Stomach (tissue), 4 donors: ENCODE data around the gene ARRDC4.

Experiments used
- POLR2AphosphoS5 ChIP-seq, 3 donors: sonication (generic); formaldehyde crosslinking; IDR thresholded peaks; one replicate each; pipeline ENCODE4 v1.6.1; 2016; ENCODE audit warnings: antibody characterized with exemption in 3 of 3
- TF ChIP-seq, protein P1 (sequence below), 7 experiments: fragments of 450-650 bp in 4 of 7; fragments of 200-600 bp in 3 of 7; sonication (generic) in 3 of 7; IDR thresholded peaks; one replicate each; pipeline ENCODE4 v1.5.1; 2016 to 2019; ENCODE audit warnings: antibody characterized with exemption in 7 of 7, control low read depth in 2 of 7, mild to moderate bottlenecking in 1 of 7

DNA sequence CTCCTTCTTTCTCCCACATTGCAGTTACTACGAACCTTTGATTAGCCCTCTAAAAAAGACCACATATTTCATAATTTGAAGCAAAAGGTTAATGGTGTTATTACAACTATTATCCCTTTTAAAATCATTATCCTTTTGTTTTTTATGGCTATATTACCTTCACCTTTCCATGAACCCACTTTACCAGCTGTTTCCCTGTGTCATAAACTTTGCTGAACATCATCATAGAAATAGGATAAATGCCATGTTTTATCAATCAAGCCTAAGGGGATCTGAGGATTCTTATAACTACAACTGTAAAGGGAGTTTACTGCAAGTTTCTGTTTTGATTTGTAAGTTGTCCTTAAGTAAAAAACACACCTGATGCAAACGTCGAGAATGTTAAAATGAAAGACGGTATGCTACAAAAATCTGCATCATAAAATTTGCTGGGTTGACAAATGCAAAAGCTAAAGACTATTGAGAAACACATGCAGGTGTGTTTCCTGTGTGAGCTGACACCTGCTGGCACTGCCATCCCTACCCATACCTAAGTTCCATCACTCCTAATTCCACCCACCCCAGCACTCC is 39.1 kb upstream of the ARRDC4 start:
- TF ChIP-seq, protein P1, sequence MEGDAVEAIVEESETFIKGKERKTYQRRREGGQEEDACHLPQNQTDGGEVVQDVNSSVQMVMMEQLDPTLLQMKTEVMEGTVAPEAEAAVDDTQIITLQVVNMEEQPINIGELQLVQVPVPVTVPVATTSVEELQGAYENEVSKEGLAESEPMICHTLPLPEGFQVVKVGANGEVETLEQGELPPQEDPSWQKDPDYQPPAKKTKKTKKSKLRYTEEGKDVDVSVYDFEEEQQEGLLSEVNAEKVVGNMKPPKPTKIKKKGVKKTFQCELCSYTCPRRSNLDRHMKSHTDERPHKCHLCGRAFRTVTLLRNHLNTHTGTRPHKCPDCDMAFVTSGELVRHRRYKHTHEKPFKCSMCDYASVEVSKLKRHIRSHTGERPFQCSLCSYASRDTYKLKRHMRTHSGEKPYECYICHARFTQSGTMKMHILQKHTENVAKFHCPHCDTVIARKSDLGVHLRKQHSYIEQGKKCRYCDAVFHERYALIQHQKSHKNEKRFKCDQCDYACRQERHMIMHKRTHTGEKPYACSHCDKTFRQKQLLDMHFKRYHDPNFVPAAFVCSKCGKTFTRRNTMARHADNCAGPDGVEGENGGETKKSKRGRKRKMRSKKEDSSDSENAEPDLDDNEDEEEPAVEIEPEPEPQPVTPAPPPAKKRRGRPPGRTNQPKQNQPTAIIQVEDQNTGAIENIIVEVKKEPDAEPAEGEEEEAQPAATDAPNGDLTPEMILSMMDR (IDR thresholded peaks at IDR 0.05) = no peak
- TF ChIP-seq POLR2AphosphoS5 (IDR thresholded peaks at IDR 0.05) = no peak
